NCI-H2171 (cell line): ENCODE measurements around the gene SESN1.

Source experiments
- DNase-seq: peaks from one replicate; lab custom pipeline; 2025; lab: John Stamatoyannopoulos, UW

SESN1 gene

GRCh38 chr6:109060571-109060970 is 34.1 kb downstream of the SESN1 start:
- DNase-seq, result no peak

DNA sequence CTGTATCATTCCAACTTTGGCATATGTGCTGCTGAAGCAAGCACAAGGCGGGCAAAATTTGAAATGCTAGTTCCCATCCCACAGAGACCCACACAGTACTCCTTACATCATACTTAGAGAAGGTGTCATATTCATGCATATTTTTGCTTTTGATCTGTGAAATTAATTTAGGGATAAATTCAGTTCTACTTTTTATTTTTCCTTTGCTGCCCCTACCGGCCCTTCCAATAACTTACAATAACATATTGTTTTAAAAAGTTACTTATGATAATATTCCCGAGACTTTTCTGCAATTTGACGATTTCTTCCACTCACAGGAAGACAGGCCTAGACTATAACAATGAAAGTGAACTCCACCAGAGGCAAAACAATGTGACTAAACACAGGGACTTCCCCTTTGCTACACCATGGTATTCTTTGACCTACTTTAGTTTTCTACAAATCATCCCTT is 35.0 kb downstream of the SESN1 start:
- no peak for DNase-seq

DNA sequence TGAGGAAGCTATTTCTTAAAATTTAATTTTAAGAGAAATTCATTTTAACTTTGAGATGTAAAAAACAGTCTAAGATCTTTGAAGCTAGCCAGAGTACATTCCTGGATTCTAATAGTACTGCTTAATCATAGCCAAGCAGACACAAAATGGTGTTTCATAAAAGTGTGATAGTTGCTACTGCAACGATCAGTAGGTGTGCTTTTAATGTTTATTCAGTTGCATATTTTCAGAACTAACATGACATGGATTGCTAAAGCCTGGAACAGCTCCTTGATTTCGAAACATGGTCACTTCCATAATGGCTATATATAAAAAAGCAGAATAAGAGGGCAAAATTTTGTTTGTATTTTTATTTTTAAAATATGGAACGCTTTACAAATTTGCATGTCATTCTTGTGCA is 35.5 kb downstream of the SESN1 start:
- no peak for DNase-seq

- no peak for DNase-seq
These were observed 36.0 kb downstream of the SESN1 start for GRCh38 chr6:109058620-109059019.

GRCh38 chr6:109056661-109057060 is 38.0 kb downstream of the SESN1 start:
- DNase-seq, result no peak

DNA sequence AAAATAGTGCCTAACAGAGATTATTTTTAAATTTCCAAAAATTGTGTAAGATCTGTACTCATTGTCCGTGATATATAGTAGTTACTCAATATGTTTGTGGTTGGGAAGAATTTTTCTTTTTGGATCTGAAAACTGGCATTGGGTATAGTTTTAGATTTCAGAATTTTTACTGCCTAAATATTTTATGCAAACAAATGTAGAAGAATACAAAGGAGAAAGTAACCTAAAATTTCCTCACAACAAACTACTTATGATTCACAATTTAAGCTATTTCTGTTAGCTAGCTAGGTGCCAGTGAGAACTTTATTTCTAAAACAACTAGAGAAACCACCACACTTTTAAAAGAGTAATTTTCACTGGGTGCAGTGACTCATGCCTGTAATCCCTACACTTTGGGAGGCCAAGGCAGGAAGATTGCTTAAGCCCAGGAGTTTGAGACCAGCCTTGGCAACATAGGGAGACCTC is 38.8 kb downstream of the SESN1 start:
- DNase-seq, result no peak

DNA sequence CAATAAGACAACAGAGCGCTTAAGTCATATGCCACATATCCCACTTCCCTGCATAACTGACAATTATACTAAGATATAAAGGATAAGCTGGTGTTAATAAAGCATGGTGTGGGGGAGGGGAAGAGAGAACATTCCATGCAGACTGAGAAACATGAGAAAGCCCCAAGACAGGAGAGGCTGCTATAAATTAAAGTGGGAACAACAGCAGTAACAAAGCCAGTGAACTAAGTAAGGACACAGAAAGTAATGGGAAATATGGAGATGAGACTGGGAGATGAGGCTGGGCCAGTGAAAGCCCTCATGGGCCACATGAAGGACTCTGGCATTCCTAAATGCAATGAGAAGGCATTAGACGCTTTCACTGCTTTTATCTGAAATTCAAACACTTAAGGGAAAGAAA is 41.3 kb downstream of the SESN1 start:
- no peak for DNase-seq

- DNase-seq, result no peak
These were observed 41.8 kb downstream of the SESN1 start for GRCh38 chr6:109052852-109053251.

DNA sequence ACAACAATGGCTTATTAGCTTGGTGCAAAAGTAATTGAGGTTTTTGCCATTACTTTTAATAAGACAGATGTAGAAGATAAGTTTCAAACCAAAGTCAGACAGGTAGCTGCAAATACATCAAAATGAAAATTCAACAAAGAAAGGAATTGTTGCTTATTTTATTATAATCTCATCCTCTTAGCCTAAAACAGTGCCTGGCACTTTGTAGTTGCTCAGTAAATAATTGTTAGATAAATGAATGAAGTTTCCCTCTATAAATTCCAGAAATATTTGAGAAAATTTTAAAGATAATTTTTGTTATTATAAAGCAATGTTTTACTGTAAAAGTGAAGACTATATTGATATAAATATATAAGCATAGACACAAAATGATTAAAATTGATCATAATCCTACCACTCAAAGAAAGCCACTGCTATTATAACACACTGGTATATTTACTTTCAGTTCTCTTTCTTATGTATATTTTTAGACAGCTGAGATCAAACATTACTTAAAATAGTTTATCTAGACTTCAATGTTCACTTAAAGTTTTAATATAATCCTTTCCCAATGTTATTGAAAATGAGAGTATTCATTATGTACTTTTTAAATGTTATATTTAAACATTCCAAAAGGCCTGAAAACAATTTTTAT is 42.5 kb downstream of the SESN1 start:
- DNase-seq, result no peak

DNA sequence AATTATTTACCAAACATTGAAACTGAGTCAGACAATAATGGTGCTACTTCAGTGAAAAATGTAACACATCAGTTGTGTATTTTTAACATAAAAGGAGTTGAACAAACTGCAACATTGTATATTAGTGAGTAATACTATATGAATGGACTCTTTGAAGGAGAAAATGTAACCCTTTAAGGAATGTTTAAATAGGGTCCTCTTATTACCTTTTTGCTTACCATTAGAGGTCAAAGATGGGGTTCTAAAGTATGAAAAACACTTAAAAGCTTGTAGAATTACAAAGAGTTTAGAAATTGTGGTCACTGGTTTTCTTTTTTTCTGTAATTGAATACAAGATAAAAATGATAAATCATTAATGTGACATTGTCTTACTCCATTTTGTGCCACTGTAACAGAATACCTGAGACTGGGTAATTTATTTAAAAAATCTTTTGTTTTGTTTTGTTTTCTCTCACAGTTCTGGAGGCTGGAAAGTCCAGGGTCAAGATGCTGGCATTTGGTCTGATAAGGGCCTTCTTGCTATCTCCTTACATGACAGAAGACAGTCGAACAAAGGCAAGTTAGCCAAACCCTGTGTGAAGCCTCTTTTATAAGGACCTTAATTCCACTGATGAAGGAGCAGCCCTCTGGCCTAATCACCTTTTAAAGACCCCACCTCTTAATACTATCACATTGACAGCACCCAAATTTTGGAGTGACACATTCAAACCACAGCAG is 43.2 kb downstream of the SESN1 start:
- DNase-seq, result no peak

DNA sequence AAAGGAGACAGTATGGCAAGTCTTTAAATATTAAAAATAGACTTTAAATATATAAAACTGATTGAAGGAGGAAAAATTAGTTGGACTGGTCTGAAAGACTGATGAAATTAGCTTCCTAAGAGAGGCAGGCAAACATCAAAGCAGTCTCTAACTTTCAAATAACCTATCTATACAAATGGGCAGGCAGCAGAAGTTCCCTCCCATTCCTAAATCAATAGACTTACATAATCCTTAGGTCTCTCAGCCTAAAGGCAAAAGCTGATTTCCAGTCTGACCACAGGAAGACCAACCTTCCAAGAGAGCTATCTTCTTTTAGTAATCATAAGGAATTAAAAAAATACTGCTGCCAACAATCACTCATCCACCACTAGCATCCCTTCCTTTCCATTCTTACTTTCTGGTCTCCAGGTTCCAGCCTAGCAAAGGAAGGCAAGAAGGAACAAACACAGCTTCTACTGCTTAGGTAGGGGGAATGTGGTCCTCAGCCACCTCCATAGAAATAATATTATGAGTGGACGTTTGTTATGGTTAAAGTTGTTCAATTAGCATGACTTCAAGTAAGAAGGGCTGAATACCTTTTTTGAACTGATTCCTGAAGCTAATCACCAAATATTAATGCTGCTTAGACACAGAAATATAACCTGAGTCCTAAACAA is 44.1 kb downstream of the SESN1 start:
- DNase-seq, result no peak

DNA sequence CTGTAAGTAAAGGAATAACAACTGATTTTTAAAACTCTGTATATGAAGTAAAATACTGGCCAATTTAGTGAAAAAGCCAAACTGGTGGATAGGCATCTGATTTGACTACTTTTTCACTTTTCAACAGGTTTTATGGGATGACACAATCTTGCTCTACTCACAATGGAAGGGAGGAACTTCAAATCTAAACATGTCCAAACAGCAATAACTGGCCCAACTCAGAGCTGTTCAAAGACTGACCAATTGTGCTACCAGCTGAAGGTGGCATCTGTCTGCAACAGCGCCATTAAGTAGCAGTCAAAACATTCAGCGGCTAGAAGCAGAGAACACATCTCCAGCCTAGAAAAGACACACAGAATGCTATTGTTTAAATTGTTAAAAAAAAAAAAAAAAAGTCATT is 44.6 kb downstream of the SESN1 start:
- DNase-seq, result no peak

DNA sequence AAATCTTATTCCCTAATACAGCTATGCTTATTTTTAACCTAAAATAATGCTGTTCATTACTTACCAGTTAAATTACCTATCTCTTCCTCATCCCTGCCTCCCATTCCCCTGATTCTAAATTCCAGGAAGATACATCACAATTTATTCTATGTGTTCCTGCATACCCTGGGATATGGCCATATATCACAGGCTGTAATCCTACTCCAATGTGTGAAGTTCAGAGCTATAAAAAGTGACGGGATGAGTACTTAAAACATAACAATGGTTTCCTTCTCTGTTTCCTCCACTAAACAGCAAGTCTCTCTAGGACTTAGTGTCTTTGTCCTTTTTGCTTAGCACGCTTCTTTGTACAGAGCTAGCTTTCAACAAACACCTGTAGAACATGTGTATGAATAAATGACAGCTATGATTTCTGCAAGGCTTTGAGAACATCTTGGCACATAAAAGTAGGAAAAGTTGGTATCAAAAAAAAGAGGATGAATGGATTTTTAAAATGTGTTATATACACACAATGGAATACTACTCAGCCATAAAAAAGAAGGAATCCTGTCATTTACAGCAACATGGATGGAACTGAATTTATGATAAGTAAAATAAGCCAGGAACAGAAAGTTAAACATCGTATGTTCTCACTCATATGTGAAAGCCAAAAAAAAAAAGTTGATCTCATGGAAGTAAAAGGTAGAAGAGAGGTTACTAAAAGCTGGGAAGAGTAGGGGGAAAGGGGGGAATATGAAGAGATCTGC is 45.8 kb downstream of the SESN1 start:
- DNase-seq, result no peak

DNA sequence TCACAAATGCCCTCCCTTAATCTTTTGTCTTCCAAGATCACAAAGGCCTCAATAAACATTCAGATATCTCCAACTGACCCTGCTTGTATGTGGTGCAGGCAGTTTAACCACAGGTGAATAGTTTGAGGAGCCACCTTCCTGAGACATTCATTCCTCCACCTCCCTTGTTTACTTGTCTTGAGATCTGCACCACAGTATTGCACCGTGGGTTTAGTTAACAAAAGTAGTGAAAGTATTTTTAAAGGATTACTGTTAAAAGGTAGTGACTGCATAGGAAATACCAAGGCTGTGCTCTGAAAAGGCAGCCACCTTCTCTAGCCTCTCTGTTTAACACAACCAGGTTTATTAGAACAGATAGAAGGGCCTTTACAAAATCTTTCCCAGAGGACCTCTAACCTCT is 46.5 kb downstream of the SESN1 start:
- DNase-seq, result no peak

DNA sequence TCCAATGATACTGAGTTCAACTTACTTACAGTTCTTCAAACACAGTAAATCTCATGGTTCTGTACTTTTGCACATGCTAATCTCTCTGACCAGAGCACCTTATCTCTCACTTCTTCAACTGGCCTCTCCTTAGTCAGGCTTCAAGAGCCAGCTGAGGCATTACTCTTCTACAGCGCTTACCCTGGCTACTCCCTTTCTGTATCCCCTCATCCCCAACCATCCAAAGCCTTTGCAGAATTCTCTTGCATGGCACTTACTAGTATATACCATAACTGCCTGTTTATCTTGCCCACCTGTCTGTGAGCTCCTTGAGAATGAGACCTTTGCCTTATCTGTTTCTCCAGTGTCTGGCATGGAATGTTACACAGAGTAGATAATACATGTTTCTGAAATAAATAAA is 49.2 kb downstream of the SESN1 start:
- DNase-seq, result no peak

- no peak for DNase-seq
These were observed 54.9 kb downstream of the SESN1 start for GRCh38 chr6:109039795-109040194.

DNA sequence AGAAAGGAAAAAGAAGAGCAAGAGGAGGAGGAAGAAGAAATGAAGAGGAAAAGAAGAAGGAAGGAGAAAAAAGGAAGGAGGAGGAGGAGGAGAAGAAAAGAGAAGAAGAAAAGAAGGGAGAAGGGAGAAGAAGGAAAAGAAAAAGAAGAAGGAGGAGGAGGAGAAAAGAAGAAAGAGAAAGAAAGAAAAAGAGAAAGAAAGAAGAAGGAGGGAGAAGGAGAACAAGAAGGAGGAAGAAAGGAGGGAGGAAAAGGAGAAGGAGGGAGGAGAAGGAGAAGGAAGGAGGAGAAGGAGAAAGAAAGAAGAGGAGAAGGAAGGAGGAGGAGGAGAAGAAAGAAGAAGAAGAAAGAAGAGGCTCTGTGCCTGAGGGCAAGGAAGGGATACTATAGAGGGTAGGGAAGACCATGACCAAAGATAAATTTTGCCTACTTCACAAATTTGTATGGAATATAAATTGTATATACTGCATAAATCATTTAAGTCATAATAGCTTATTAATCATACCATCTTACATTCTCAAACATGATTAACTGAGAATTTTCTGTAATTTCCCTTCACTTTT is 55.7 kb downstream of the SESN1 start:
- no peak for DNase-seq

DNA sequence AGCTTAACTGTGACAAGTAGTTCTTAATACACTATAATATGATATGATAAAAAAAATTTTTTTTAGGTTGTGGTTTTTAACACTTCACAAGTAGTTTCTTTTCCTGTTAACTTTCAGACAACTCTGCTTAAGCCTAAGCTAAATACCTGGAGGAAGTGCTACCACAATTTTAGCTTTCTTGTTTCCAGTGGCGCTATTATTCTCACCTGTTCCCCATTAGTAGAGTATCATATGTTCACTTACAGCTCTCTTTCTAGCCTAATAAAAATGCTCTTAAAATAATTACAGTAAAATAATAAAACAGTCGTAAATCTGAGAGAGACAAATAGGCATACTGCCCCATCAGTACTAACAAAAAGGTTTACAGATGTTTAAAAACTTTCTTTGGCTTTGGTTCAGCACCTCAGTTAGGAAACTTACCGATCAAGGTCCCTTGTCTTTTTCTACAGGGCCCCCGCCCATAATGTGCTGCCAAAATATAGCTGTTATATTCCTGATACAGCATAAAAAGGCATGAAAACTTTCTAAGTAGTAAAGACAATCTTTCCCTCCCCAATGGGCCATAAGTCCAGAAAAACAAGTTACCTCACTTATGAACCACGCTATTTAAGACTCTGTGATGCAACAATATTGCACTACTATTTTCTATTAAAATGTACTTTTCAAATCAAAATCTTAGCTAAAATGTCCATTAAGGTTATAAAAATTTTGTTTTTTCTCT is 57.9 kb downstream of the SESN1 start:
- DNase-seq, result no peak

DNA sequence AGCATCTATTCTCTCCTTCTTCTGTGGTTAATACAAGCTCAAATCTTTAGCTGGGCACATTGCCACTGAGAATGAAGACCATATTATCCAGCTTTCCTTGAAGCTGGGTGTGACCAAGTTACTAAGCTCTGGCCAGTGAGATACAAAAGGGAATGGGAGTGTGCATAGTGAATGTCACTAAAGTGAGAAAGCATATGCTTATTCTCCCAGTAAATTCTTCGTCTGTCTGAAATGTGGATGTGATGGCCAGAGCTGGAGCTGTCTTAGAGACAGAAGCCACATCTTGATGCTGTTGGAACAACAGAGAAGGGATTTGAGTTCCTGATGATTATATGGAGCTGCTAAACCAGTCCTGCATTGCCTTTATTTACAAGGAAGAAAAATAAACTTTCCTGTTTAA is 60.1 kb downstream of the SESN1 start:
- no peak for DNase-seq

DNA sequence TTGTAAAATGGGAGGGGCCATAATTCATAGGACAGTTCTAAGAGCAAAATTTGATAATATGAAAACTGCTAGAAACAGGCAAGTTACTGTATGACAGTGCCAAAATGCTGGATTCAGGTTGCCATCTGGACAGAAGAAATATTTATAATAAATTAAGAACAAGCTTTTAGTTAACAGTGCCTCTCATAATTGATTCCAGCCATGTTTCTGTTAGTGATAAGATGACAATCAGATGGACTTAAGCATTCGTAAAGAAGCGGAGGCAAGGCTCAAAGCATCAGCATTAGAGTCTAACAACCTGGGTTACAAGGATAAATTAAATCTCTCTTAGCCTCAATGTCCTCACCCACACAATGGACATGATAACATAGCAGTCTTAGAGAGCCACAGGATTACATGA is 61.0 kb downstream of the SESN1 start:
- DNase-seq, result no peak

- DNase-seq, result no peak
These were observed 63.2 kb downstream of the SESN1 start for GRCh38 chr6:109031416-109031815.

DNA sequence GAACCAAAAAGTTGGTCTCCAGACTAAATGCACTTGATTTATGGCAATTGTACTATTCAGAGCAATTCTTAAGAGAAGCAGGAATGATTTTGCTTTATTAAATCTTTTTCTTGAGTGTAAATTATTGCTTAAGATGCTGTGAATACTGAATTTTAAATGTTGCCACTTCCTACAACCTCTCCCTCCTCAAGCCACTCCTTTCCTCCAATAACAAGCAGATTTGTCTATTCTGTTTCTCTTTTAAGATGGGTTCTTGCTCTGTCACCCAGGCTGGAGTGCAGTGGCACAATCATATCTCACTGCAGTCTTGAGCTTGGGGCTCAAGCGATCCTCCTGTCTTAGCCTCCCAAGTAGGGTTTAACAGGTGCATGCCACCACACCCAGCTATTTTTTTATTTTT is 65.3 kb downstream of the SESN1 start:
- no peak for DNase-seq
